Measurements from ENCODE around the gene ETFA. TPM values are rescaled to one million over a fixed set of nuclear protein-coding genes. Genes with fewer than 3 reads are reported as not detected.
A peak's percentile ranks its signal among the peaks of the same experiment; 100 is the strongest.

The ETFA gene
- total and polyA plus RNA-seq, 10 donors: 49.7 to 98.5 (median 80.5) TPM

DNA sequence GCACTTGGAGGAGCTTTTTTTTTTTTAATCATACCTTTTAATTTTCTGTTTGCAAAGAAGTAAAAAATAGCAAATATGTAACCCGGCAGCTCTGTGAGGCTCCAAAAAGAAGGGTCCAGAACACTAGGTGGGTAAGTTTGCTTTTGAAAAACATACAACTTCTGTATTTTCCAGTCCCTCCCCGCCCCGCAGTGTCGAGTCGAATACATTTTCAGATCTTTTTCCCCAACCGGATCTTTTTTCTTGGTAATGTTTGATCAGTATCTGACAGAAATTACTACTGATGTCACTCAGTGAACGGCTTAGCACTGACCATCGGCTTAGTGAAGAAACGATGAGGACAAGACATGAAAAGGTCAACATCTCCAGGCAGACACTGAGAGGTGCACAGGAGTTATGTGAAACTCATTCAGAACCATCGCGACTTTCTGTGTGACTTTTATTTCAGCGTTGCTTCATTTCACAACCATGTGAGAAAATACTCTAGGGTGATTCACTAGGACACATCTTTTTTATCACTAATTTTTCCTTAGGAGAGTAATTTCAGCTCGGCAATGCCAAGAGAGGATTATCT, 36.3 kb upstream of the ETFA start:
- peaks cover 19 to 66% (median 64%) of the 10 kb centered on the region in 7 donors for H3K27me3 ChIP-seq (replicated peaks in 1 of 7)
- TF ChIP-seq, protein P1, sequence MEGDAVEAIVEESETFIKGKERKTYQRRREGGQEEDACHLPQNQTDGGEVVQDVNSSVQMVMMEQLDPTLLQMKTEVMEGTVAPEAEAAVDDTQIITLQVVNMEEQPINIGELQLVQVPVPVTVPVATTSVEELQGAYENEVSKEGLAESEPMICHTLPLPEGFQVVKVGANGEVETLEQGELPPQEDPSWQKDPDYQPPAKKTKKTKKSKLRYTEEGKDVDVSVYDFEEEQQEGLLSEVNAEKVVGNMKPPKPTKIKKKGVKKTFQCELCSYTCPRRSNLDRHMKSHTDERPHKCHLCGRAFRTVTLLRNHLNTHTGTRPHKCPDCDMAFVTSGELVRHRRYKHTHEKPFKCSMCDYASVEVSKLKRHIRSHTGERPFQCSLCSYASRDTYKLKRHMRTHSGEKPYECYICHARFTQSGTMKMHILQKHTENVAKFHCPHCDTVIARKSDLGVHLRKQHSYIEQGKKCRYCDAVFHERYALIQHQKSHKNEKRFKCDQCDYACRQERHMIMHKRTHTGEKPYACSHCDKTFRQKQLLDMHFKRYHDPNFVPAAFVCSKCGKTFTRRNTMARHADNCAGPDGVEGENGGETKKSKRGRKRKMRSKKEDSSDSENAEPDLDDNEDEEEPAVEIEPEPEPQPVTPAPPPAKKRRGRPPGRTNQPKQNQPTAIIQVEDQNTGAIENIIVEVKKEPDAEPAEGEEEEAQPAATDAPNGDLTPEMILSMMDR (IDR thresholded peaks at IDR 0.05 in 8 of 11, conservative IDR thresholded peaks at IDR 0.05 in 3 of 11): no peak
- TF ChIP-seq POLR2A (IDR thresholded peaks at IDR 0.05): no peak
- TF ChIP-seq POLR2AphosphoS5 (IDR thresholded peaks at IDR 0.05): no peak
- H3K27ac ChIP-seq: no peak overlapping the region
- H3K4me3 ChIP-seq: peak overlapping the region in 2 of 8 donors; percentile 38 to 68
- WGBS, 5 donors: 57 to 81% (median 68%) methylated on average over 13 of the region's 13 CpGs
- peaks cover 24 to 41% (median 30%) of the 10 kb centered on the region in 6 donors for H3K4me1 ChIP-seq
- intact Hi-C loops (cut with DNase I; ENCODE audit: low total_unique reads): no loop called here
- H3K36me3 ChIP-seq: peaks cover 0 to 15% (median 0%) of the 10 kb centered on the region in 6 donors
- no peak for DNase-seq
- H3K9me3 ChIP-seq: peaks cover 0 to 4% (median 0%) of the 10 kb centered on the region in 8 donors

DNA sequence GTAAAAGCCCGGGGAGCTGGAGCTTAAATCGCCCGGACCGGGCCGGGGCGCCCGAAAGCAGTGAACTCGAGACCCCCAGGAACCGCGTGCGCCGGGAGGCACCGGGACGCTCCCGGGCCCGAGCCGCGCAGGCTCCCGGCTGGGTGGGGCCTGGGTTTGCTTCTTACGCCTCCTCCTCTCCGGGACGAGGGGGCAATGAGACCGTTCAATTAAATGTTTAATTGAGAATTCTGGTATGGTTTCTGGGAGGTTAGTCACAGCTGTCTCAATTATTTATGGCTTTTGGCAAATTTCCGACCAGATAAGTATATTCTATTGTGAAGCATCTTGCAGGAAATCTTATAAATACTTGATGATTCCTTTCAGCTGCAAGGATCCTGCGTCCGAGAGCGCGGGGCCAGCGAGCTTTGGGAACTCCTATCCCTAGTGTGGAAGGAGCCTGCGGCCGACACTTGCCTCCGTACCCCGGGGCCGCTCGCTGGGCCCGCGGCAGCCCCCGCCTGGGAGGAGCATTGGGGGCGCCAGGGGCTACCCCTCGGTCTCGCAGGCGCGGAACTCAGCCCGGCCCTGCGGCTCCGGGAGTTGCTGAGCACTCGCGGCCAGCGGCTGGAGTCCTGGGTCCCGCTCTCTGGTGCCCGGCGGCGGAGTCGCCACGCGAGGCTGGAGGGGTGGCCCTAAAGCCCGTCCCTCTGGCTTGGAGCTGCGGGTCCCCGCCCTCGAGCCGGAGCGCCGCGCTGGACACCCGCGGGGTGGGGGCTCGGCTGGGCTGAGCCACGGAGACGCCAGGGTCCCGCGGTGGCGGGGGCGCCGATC, 35.6 kb upstream of the ETFA start:
- H3K27me3 ChIP-seq (replicated peaks in 1 of 7): peaks cover 26 to 73% (median 71%) of the 10 kb centered on the region in 7 donors
- H3K27ac ChIP-seq: no peak overlapping the region
- TF ChIP-seq POLR2AphosphoS5 (IDR thresholded peaks at IDR 0.05) (peak in 1 of 3 donors; percentile 23), POLR2A (IDR thresholded peaks at IDR 0.05) (no peak)
- peak overlapping the region; percentile 32 to 68 (median 38) for H3K4me3 ChIP-seq
- WGBS, 5 donors: 5 to 11% (median 6%) methylated on average over 45 to 74 of the region's 74 CpGs
- DNase-seq: peak; percentile 76
- peaks cover 0 to 13% (median 0%) of the 10 kb centered on the region in 6 donors for H3K36me3 ChIP-seq
- H3K4me1 ChIP-seq: peaks cover 31 to 48% (median 37%) of the 10 kb centered on the region in 6 donors
- peaks cover 0 to 8% (median 0%) of the 10 kb centered on the region in 8 donors for H3K9me3 ChIP-seq
- intact Hi-C loops (cut with DNase I; ENCODE audit: low total_unique reads): no loop called here

DNA sequence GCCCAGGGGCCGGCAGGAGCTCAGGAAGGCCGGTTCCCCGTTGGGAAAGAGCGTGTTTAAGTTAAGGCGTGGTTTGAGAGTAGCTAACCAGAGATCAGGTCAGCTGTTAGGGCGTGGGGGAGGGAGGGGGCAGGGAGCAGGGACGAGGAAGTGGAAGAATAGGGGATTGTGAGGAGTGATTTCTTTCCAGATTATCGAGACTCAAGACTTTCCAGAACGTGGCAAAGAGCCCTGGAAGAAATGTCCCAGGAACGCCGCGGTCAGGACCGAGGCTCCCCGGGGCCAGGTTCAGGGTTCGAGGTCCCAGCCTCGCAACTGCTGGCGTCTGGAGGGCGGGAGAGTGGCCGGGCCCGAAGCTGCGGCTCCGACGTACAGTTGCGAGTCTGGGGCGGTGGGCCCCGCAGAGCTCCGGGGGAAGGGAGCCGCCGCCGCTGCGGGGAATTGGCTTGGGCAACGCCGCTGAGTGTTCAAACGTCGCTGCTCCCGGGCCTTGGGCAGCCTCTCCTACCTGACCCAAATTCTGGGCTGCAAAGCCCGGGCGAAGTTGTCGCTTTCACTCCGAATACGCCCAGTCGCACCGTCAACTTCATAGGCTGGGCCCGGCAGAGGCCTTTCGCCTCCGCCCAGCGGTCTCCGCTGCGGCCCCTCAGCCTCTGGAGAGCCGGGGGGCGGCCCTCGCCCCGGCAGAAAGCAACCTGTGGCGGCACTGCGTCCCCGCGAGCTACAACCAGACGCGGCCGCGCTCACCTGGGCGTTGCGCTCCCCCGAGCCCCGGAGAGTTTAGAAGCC, 34.8 kb upstream of the ETFA start:
- H3K4me1 ChIP-seq: peaks cover 38 to 56% (median 45%) of the 10 kb centered on the region in 6 donors

DNA sequence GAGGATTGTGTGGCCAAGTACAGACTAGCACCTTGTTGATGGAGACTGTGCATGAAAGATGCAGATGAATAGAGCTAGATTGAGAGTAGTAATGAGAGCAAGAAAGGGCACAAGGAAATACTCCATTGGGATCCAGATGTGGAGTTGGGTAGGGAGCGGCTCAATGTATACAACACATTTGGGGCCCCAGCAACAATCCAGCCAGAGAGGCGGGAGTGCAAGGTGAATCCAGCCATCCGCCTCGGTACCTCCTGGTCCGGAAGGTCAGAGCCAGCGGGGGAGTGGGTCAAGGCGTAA, 34.3 kb upstream of the ETFA start:
- H3K4me3 ChIP-seq: peak overlapping the region in 3 of 8 donors; percentile 37 to 68 (median 47)
- peaks cover 44 to 61% (median 51%) of the 10 kb centered on the region in 6 donors for H3K4me1 ChIP-seq
- peaks cover 0 to 6% (median 0%) of the 10 kb centered on the region in 6 donors for H3K36me3 ChIP-seq
- intact Hi-C loops (cut with DNase I; ENCODE audit: low total_unique reads): no loop called here
- no peak overlapping the region for H3K27ac ChIP-seq
- TF ChIP-seq POLR2A (IDR thresholded peaks at IDR 0.05) (no peak), POLR2AphosphoS5 (IDR thresholded peaks at IDR 0.05) (no peak)
- TF ChIP-seq, protein P1 (IDR thresholded peaks at IDR 0.05 in 8 of 11, conservative IDR thresholded peaks at IDR 0.05 in 3 of 11): no peak
- peaks cover 34 to 86% (median 85%) of the 10 kb centered on the region in 7 donors for H3K27me3 ChIP-seq (replicated peaks in 1 of 7)
- 8 to 17% (median 14%) methylated on average over 7 of the region's 7 CpGs for WGBS, 5 donors
- H3K9me3 ChIP-seq: peaks cover 0 to 8% (median 0%) of the 10 kb centered on the region in 8 donors
- no peak for DNase-seq

More for the DNA sequence above, 34.8 kb upstream of the ETFA start:
- peak in 1 of 3 donors; percentile 18 for TF ChIP-seq POLR2AphosphoS5 (IDR thresholded peaks at IDR 0.05)
- TF ChIP-seq POLR2A (IDR thresholded peaks at IDR 0.05): no peak
- DNase-seq: peak; percentile 75
- Histone ChIP-seq H3K36me3 (peaks cover 0 to 10% (median 0%) of the 10 kb centered on the region in 6 donors), H3K9me3 (peaks cover 0 to 8% (median 0%) of the 10 kb centered on the region in 8 donors), H3K4me3 (peak overlapping the region; percentile 32 to 68 (median 38)), H3K27me3 (replicated peaks in 1 of 7) (peaks cover 29 to 81% (median 79%) of the 10 kb centered on the region in 7 donors), H3K27ac (no peak overlapping the region)
- intact Hi-C loops (cut with DNase I; ENCODE audit: low total_unique reads): no loop called here
- WGBS, 5 donors: 1 to 6% (median 2%) methylated on average over 45 to 65 of the region's 65 CpGs
